ENCODE results near the gene WNT7B. TPM values are rescaled to one million over a fixed set of nuclear protein-coding genes. Genes with fewer than 3 reads are reported as not detected.

Gene WNT7B
- polyA plus RNA-seq, 1 of the 3 experiments (the other 2 are of a cell fraction), result 0.13 TPM

DNA sequence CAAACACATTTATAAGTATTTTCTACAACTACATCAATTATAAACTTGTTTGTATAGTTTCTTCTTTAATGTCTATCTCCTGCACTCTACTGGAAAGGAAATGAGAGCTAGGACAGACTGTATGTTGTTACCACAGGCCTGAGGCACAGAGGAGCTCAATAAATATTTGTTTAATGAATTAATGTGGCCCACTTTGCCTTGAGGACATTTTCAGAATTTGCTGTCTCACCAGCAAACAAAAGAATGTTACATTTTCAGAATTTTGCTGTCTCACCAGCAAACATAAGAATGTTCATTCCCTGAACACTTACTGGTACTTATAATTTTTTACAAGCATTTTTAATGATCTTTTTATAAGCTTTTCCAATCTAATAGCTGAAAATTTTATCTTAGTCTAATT lies 41.9 kb upstream of the WNT7B start:
- CTCF ChIA-PET, result interaction anchor here (1.6 to 1.9 kb wide), 3 partner anchors 12 to 34 kb away, joined by 4 to 16 read pairs (median 7); no protein-coding TSS in a partner anchor
- TF ChIP-seq GATA2 (CRISPR knock-in tag; IDR thresholded peaks at IDR 0.05) (no peak), TAF1 (IDR thresholded peaks at IDR 0.05; ENCODE audit: borderline replicate concordance, low read depth, low read length) (no peak), YY1 (IDR thresholded peaks at IDR 0.05; ENCODE audit: low read depth) (no peak), FOSL2 (IDR thresholded peaks at IDR 0.05; ENCODE audit: borderline replicate concordance, low read depth) (no peak), SMC3 (IDR thresholded peaks at IDR 0.05; ENCODE audit: low read depth, low read length) (no peak), ELF1 (IDR thresholded peaks at IDR 0.05) (no peak), EP300 (IDR thresholded peaks at IDR 0.05; ENCODE audit: borderline replicate concordance in 1 of 2, low read depth in 1 of 2, low read length in 1 of 2) (no peak), TCF12 (IDR thresholded peaks at IDR 0.05) (no peak), FOXJ3 (CRISPR knock-in tag; IDR thresholded peaks at IDR 0.05) (no peak), RFX5 (IDR thresholded peaks at IDR 0.05; ENCODE audit: low read length) (no peak), JUND (IDR thresholded peaks at IDR 0.05) (no peak), EZH2phosphoT487 (IDR thresholded peaks at IDR 0.05; ENCODE audit: borderline replicate concordance, low read depth) (no peak), TEAD4 (IDR thresholded peaks at IDR 0.05; ENCODE audit: borderline replicate concordance, insufficient read depth) (no peak), RCOR1 (IDR thresholded peaks at IDR 0.05; ENCODE audit: low read length) (no peak), POLR2AphosphoS5 (IDR thresholded peaks at IDR 0.05; ENCODE audit: low read depth, low read length) (no peak)
- TF ChIP-seq, protein P1, sequence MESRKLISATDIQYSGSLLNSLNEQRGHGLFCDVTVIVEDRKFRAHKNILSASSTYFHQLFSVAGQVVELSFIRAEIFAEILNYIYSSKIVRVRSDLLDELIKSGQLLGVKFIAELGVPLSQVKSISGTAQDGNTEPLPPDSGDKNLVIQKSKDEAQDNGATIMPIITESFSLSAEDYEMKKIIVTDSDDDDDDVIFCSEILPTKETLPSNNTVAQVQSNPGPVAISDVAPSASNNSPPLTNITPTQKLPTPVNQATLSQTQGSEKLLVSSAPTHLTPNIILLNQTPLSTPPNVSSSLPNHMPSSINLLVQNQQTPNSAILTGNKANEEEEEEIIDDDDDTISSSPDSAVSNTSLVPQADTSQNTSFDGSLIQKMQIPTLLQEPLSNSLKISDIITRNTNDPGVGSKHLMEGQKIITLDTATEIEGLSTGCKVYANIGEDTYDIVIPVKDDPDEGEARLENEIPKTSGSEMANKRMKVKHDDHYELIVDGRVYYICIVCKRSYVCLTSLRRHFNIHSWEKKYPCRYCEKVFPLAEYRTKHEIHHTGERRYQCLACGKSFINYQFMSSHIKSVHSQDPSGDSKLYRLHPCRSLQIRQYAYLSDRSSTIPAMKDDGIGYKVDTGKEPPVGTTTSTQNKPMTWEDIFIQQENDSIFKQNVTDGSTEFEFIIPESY (IDR thresholded peaks at IDR 0.05; ENCODE audit: borderline replicate concordance, low read depth), result no peak
- TF ChIP-seq, protein P2, sequence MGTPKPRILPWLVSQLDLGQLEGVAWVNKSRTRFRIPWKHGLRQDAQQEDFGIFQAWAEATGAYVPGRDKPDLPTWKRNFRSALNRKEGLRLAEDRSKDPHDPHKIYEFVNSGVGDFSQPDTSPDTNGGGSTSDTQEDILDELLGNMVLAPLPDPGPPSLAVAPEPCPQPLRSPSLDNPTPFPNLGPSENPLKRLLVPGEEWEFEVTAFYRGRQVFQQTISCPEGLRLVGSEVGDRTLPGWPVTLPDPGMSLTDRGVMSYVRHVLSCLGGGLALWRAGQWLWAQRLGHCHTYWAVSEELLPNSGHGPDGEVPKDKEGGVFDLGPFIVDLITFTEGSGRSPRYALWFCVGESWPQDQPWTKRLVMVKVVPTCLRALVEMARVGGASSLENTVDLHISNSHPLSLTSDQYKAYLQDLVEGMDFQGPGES (IDR thresholded peaks at IDR 0.05; ENCODE audit: low read depth, low read length), result no peak
- TF ChIP-seq, protein P3, sequence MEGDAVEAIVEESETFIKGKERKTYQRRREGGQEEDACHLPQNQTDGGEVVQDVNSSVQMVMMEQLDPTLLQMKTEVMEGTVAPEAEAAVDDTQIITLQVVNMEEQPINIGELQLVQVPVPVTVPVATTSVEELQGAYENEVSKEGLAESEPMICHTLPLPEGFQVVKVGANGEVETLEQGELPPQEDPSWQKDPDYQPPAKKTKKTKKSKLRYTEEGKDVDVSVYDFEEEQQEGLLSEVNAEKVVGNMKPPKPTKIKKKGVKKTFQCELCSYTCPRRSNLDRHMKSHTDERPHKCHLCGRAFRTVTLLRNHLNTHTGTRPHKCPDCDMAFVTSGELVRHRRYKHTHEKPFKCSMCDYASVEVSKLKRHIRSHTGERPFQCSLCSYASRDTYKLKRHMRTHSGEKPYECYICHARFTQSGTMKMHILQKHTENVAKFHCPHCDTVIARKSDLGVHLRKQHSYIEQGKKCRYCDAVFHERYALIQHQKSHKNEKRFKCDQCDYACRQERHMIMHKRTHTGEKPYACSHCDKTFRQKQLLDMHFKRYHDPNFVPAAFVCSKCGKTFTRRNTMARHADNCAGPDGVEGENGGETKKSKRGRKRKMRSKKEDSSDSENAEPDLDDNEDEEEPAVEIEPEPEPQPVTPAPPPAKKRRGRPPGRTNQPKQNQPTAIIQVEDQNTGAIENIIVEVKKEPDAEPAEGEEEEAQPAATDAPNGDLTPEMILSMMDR (IDR thresholded peaks at IDR 0.05), result no peak
- TF ChIP-seq, protein P4, sequence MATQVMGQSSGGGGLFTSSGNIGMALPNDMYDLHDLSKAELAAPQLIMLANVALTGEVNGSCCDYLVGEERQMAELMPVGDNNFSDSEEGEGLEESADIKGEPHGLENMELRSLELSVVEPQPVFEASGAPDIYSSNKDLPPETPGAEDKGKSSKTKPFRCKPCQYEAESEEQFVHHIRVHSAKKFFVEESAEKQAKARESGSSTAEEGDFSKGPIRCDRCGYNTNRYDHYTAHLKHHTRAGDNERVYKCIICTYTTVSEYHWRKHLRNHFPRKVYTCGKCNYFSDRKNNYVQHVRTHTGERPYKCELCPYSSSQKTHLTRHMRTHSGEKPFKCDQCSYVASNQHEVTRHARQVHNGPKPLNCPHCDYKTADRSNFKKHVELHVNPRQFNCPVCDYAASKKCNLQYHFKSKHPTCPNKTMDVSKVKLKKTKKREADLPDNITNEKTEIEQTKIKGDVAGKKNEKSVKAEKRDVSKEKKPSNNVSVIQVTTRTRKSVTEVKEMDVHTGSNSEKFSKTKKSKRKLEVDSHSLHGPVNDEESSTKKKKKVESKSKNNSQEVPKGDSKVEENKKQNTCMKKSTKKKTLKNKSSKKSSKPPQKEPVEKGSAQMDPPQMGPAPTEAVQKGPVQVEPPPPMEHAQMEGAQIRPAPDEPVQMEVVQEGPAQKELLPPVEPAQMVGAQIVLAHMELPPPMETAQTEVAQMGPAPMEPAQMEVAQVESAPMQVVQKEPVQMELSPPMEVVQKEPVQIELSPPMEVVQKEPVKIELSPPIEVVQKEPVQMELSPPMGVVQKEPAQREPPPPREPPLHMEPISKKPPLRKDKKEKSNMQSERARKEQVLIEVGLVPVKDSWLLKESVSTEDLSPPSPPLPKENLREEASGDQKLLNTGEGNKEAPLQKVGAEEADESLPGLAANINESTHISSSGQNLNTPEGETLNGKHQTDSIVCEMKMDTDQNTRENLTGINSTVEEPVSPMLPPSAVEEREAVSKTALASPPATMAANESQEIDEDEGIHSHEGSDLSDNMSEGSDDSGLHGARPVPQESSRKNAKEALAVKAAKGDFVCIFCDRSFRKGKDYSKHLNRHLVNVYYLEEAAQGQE (IDR thresholded peaks at IDR 0.05; ENCODE audit: low read depth, low read length), result no peak
- TF ChIP-seq, protein P5, sequence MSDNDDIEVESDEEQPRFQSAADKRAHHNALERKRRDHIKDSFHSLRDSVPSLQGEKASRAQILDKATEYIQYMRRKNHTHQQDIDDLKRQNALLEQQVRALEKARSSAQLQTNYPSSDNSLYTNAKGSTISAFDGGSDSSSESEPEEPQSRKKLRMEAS (IDR thresholded peaks at IDR 0.05; ENCODE audit: low read depth), result no peak
- no peak for DNase-seq
- no peaks in the 10 kb centered on the region for H3K9me2 ChIP-seq
- H3K4me1 ChIP-seq (ENCODE audit: control insufficient read depth in 1 of 2, insufficient read depth in 2 of 2, low read depth in 1 of 2, low read length in 1 of 2), result peaks cover 13% of the 10 kb centered on the region in 2 experiments
- no peaks in the 10 kb centered on the region for H3K27me3 ChIP-seq (ENCODE audit: insufficient read depth)
- POLR2A ChIA-PET, result interaction anchor here (1.4 kb wide), 1 partner anchor 17 kb away, joined by 3 read pairs; no protein-coding TSS in a partner anchor
- no peak overlapping the region for H3K4me2 ChIP-seq
- H3K9me3 ChIP-seq, result no peaks in the 10 kb centered on the region
- H4K20me1 ChIP-seq (ENCODE audit: insufficient read depth), result no peaks in the 10 kb centered on the region
- no peak overlapping the region for H3K27ac ChIP-seq (ENCODE audit: low read depth in 2 of 2, low read length in 1 of 2)
- H3F3A ChIP-seq (replicated peaks; ENCODE audit: insufficient read depth), result peaks cover 41% of the 10 kb centered on the region
- no peak overlapping the region for H2AFZ ChIP-seq (ENCODE audit: low read depth)
- no peak overlapping the region for H3K9ac ChIP-seq
- H3K4me3 ChIP-seq (ENCODE audit: low read depth in 2 of 2, low read length in 1 of 2), result no peak overlapping the region
- H3K36me3 ChIP-seq (replicated peaks in 1 of 2; ENCODE audit: control insufficient read depth in 1 of 2, insufficient read depth in 2 of 2, low read length in 1 of 2), result no peaks in the 10 kb centered on the region
- H3K79me2 ChIP-seq (ENCODE audit: insufficient read depth), result peaks cover 18% of the 10 kb centered on the region
